GM18907 (cell line): Measurements from ENCODE around the gene UBE3A.
"Not testable (repeated sequence)": the region's sequence is repeated elsewhere in the genome, so short reads cannot be mapped to it uniquely, and the experiment has no call there.

Source experiments
- ATAC-seq: cut with Tn5 transposase; IDR thresholded peaks from one replicate; pipeline ENCODE4 v1.9.1; 2021; ENCODE audit warnings: mild to moderate bottlenecking, moderate library complexity; ENCODE audit not compliant: unreplicated experiment

The UBE3A gene

GRCh38 chr15:25439369-25439836 is 579 bp upstream of the UBE3A start:
- peak; percentile 16 for ATAC-seq

DNA sequence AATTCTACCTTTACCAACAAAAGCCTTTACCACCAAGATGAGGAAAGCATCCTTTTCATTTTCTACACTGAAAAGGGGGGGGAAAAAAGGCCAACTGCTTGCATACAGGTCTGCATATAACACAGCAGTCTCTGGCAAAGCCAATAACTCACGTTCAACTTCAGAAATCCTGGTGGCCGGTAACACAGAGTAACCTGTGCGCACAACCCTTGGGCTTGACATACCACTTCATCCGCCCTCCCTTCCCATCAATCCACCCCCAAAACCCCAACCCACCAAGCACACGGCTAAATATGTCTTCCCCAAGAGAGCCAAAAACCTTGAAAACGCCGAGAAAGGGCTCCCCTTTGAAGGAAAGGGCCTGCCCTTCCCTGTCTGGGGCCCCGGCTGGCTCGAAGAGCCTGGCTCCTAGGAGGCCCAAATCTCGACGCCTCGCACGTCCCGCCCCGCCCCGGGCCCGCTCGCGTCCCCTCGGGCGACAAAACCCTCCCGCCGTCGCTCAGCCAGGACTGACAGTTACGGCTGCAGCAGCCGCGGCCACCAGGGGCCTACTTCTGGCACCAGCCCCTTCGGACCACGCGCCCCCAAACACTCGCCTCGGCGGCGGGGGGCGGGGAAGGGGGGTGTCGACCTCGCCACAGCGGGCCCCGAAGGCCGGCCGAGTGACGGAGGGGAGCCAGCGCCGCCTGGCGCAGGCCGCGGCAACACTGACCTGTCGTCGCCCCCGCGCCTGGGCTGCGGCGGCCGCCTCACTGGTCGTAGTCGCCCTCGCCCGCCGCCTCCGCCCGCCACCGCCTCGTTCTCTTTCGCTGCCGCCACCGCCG is 835 bp downstream of the UBE3A start:
- ATAC-seq, result peak; percentile 60

GRCh38 chr15:25436707-25437106 is 2.1 kb downstream of the UBE3A start:
- ATAC-seq, result no peak

GRCh38 chr15:25435474-25436243 is 3.2 kb downstream of the UBE3A start:
- ATAC-seq, result no peak

DNA sequence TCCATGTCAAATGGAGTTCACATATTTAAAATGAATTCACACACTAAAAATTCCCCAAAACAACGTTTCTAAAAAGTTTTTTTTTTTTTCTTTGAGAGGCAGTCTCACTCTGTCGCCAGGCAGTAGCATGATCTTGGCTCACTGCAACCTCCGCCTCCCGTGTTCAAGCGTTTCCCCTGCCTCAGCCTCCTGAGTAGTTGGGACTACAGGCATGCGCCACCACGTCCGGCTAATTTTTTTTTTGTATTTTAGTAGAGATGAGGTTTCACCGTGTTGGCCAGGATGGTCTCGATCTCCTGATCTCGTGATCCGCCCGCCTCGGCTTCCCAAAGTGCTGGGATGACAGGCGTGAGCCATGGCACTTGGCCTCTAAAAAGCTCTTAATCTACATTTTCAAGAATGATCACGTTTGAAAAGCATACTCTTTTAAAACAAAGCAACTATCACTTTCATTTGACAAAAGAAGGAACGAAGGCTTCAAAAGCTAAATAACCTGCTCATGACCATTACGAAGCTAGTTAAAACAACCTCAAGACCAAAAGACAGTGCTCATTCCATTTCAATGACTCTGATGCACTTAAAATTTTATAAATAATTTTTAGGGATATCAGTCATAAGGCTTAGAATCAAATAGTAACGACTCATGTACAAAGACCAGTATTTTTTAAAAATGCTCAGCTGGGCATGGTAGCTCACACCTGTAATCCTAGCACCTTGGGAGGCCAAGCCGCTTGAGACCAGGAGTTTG is 5.5 kb downstream of the UBE3A start:
- no peak for ATAC-seq

DNA sequence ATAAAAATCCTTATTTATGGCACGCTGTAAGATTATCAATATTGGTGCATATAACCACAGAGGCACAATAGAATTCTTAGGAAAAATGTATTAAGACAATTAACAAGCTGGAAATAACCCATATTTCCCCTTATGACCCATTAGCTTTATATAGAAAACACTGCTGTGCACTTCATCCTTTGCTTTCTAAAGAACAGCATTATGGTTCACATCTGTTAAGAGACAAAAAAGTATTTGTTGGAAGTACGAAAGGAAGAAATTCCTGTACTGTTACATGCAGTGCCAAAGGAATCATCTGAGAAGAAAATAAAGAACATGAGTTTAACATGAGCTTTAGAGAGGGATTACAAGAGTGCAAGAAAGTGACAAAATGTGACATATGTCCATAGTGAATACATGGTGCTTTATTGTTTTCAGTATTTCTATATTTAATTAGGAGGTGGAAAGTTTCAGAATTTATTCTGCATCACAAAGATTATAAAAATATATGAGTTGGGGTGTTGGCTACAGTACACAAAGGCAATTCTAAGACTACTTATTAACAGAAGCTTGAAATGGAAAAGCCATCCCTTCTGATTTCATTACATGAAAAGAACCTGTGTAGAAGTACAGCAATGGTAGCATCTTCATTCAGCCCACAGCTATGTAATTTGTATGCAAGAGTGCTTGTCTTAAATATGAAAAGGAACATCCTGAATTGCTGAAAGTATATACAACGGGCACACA is 6.8 kb downstream of the UBE3A start:
- no peak for ATAC-seq

GRCh38 chr15:25427861-25428260 is 11.0 kb downstream of the UBE3A start:
- no peak for ATAC-seq

DNA sequence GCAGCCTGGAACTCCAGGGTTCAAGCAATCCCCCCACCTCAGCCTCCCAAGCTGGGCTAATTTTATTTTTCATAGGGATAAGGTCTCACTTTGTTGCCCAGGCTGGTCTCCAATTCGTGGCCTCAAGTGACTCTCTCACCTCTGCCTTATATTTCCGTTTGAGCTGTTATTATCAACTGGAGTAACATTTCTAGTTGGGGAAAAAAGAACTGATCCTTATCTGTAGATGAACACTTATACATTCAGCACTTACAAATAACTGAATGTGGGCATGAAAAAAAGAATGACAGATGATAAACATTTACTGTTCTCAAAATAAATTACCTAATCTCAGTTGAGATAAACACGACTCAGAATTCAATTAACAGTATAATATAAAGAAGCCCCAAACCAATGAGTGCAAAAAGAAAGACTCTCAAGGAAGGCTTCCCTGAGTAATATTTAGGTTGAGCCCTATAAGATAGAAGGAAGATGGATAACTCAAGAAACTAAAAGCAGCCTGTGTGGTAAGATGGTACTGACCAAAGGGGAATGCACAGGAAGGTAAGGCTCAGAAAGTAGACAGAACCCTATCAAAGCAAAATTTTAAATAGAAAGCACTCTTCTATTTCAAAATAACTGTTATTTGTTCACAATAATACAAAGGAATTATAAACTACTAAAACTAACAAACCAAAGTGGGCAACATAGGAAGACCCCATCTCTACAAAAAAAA is 11.8 kb downstream of the UBE3A start:
- ATAC-seq, result no peak

- ATAC-seq, result no peak
These were observed 14.8 kb downstream of the UBE3A start for GRCh38 chr15:25424073-25424472.

DNA sequence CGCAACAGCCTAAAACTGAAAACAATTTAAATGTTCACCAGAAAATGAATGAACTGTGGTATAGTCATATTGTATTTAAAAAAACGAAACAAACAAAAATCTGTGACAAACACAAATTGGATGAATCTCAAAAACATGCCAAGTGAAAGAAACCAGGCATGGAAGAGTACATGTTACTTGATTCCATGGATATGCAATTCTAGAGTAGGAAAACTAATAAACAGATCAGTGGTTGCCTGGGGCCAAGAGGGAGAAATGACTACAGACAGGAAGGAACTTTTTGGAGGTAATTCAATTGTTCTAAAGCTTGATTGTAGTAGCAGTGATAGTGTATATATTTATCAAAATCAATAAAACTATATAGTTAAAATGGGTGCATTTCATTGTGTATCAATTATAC is 16.8 kb downstream of the UBE3A start:
- ATAC-seq, result no peak

DNA sequence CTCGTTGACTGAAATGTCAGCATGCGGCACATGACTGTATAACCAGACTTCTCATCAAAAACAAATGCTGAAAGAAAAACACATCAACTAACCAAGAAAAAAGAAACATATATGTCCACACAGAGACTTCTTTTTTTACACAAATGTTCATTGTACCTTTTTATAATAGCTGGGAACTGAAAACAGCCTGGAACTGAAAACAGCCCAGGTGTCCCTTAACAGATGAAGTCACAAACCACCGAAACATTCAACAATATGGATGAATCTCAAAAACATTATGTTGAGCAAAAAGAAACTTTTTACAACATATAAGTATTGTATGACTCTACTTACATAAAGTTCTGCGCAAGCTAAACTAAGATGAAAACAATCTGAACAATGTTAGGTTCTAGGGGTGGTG is 20.6 kb downstream of the UBE3A start:
- ATAC-seq, result no peak

GRCh38 chr15:25417604-25418003 is 21.2 kb downstream of the UBE3A start:
- no peak for ATAC-seq

- peak; percentile 80 for ATAC-seq
These were observed 22.1 kb downstream of the UBE3A start for GRCh38 chr15:25416693-25417092.

DNA sequence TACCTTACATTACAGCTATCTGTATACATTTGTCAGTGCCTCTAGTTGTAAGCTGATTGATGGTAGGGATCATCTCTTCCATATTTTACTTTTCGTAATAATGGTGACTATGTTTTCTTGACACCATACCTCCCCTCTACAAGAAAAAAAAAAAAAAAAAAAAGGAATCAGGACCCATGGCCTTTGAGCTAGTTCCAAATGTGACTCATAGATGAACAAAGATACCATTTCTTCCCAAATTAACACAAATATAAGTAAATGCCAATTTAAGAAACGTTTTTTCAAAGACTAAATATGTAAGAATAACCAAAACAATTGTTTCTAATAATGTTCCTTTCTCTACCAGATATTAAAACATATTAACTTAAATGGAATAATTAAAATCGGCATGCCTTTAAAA is 23.1 kb downstream of the UBE3A start:
- ATAC-seq, result no peak

DNA sequence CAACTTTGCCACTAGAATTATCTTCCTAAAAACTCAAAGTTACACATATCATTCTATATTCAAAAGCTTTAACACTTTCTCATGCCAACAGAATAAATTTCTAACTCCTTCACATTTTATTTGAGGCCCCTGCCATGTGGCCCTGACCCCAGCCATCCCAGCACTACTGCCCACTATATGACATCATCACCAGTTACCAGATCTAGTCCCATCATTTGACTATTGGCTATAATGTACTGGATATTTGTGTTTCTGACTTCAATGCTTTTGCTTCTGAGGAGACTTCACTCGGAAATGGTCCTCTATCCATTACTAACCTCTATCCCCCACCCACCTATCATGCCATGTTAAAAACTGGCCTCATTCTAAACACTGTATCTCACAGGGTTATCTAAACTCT is 23.6 kb downstream of the UBE3A start:
- no peak for ATAC-seq

DNA sequence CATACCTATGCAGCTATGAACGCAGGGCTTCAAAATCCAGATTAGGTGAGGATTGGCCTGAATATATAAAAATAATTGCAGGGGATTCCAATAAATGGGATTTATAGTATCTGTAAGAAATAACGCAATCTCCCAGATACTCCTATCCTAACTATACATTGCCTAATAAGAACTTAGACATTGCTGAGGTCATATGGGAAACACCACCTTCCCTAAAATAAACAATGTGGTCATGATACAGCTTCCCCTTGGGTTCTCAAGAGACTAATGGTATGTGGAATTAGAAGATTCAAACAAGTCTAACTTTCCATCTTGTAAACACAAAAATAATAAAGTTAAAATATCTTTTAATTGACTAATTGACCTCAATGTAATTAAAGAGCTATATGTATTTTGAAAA is 28.2 kb downstream of the UBE3A start:
- no peak for ATAC-seq

- not testable (repeated sequence) for ATAC-seq
These were observed 29.1 kb downstream of the UBE3A start for GRCh38 chr15:25409731-25410130.

DNA sequence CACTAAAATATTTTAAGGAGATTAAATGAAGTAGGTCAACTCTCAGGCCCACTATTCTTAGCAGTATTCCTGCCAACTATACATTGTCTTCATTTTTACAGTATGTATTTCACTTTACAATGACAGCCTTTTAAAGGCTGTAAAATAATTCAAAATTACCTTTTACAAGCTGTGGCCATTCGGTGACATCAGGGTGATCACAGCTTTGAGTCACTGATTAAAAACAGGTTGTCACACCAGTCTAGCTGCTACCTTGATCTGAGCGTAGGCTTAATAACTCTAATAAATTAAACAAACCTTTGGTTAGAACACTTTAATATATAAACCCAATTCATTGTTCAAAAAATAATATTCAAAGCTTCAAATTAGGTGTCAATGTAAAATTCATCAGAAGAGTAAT is 29.9 kb downstream of the UBE3A start:
- no peak for ATAC-seq

DNA sequence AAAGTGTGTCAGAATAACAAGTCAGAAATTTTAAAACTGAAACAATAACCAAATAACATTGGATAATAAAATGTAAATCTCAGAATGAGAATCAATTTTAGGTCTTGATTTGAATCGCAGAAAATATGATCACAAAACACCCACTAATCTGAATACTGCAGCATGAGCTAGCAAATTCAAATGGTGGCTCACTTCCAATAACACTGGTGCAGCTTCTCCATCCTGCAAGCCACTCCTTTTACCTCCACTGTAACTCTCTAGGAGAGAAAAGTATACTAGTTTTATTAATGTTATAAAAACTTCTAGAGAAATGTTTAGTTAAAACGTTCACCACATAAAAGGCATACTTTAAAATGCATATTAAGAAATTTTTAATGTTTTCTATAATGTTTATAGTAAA is 30.4 kb downstream of the UBE3A start:
- ATAC-seq, result no peak

- ATAC-seq, result no peak
These were observed 30.9 kb downstream of the UBE3A start for GRCh38 chr15:25407950-25408349.
